GM04503 (cell line): ENCODE measurements around the gene PRPS1L1.

Experiments
- DNase-seq: peaks from one replicate; pipeline ENCODE4 v3.0.0-alpha.2; 2012; ENCODE audit warnings: low read depth

PRPS1L1 gene

DNA sequence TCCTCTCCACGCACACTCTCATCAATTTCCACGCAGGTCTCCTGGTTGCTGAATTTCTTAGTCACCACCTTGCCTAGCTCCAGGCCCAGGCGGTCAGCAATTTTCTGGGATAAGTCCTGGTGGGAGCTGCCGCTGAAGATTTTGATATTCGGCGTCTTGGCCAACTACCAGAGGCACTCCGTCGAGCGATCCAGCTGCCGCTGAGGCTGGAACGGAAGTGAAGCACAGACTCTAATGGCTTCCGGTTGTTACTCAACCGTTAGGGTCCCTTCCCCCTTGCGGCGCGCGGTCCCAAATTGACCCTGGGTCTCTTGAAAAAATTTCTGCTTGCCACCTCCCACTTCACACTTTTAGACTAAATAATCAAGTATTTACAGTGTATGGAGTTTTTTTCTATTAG lies at the start of gene PRPS1L1:
Gene PRPS1L1, minus strand, starts transcription at position 219 of the 400 bp plus-strand sequence.
- no peak for DNase-seq

DNA sequence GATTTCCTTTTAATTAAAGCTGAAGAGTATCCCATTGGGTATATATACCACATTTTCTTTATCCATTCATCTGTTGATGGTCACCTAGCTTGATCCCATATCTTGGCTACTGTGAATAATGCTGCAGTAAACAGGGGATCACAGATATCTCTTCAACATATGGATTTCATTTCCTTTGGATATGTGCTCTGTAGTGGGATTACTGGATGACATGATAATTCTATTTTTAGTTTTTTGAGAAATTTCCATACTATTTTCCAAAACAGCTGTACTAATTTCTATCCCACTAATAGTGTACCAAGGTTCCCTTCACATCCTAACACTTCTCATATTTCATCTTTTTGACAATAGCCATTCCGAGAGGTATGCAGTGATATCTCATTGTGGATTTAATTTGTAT lies 48.8 kb upstream of the PRPS1L1 start:
- no peak for DNase-seq

DNA sequence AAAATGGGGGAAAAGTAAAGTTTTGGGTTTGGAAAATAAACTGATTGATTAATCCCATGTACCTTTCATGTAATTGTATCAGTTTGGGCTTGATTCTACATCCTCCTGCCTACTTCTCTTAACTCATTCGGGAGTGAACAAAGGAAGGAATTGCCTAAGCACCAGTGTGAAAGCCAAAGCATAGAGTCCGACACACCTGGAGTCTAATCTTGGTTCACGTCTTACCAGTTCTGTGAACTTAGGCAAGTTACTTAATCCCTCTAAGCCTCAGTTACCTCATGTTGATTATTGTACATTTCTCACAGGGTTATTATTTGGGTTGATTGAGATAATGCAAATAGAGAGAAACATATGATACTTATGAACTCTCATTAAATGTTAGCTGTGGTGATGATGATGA lies 41.1 kb upstream of the PRPS1L1 start:
- DNase-seq, result no peak

DNA sequence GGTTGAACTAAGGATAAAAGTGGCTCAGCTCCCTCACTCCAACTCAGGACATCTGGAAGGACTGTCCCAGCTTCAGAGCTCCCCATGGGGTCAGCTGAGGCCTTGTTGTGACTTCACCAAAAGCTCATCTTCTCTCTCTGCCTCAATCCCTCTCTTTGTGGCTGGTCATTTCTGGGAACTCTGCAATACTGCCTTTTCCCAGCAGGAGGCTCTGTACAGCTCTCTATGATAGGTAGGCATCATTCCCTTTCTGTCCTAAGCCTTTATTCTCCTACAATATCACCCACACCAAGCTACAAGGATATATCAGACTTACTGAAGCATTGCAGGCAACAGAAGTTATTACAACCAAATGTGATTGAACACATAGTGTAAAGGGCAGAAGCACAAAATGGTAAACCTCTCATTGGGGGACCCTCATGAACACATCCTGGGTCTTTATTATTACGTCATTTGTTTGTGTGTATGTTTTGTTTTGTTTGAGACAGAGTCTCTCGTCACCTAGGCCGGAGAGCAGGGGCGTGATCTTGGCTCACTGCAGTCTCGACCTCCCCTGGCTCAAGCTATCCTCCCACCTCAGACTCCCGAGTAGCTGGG lies 36.7 kb upstream of the PRPS1L1 start:
- DNase-seq, result no peak

DNA sequence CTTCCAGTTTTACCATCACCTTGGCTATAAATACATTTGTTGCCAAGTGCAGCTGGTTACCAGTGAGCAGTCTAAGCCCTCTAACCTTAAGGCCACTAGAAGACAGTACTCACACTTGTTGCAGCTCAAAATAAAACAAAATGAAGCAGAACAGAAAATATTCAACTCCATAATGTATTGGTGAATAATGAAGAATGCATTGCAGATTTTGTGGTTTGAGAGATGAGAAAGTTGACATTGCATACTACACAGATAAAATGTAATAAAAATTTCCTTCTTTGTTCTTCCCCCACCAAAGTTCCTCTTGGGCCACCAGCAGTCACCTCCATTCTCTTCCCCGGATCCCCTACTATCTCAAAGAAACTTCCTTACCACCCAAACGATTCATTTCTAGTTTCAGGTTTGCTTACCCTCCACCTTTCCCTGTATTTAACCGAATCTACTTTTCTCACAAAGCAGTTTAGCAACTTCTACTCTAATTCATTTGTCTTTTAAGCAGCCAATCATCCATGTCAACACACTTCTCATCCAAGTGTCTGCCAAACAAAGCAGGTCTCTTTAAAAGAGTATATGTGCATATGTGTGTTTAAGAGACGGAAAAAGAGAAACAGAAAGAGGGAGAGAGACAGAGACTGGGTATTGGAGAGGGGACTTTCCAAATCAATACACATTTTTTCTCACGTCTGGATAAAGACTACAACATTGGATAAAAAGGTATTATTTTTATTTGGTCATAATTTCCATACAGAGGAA lies 35.7 kb upstream of the PRPS1L1 start:
- DNase-seq, result no peak

DNA sequence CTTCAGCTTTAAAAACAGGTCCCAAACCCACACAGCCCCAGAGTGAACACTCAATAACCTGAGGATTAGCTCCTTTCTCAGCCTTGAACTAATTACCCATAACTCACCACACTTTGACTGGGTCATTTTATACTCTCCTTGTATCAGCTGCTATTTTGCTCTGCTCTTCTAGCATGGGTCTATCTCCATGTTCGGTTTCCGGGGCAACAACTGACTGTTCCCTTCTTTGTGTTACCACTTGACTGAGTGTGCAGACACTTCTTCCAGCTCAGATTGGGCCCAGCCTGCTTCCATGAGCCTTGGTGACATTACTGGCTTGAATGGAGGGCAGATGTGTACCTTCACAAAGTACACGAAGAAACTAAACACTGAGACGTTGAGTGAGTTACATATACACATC lies 31.5 kb upstream of the PRPS1L1 start:
- no peak for DNase-seq

DNA sequence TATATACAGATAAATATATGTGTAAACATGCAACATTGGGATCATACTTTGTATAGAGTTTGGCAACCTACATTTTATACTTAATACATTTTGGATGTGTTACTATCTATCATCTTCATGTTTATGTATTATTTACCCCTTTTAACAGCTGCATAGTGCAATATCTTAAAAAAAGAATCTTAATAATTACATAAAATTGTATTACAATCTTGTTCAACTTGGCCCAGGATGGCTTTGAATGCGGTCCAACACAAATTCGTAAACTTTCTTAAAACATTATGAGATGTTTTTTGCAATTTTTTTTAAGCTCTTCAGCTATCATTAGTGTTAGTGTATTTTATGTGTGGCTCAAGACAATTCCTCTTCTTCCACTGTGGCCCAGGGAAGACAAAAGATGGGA lies 26.3 kb upstream of the PRPS1L1 start:
- no peak for DNase-seq

DNA sequence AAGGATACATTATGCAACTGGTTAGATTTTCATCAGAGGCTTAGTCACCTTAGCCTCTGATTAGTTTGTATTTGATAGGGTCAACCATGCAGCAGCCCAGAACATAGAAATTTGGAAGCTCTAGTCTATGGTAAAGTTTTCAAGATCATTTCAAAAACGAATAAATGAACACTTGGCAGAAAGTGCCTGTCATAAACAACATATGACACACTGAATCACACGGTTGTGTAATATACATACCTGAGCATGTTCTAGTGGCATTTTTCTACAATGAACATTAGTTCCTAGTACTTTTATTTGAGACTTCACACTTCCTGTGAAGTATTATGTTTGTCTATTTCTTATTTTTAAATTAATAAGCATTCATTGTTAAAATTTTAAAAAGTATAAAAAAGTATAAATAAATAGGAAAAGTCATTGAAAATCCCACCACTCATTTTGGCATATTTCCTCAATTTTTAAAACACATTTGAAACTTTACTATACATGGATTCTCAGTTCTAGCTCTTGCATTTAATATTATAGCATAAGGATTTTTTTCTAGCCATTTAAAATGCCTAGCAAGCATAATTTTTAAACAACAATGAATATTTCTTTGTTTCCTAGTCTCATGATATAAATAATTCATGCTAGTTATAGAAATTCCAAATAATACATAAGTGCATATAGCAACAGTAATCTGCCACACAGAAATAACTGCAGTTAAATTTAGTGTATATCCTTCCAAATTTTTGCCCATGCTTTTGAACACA lies 25.7 kb upstream of the PRPS1L1 start:
- no peak for DNase-seq

DNA sequence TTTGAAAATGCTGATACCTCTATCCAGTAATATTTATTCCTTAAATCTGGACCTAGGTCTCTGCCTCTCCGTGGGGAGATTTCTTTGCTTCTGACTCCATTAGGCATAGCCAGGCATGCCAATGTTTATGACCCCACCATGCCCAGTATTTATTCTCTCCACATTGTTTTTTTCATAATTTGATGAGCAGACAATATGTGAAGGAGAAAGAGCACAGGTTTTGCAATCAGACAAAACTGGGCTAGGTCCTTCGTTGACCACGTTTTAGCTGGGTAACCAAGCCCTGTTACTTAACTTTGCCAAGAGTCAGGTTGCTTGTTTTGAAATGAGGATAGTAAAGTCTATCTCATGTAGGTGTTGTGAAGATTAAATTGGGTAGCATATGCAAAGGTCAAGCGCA lies 21.6 kb upstream of the PRPS1L1 start:
- no peak for DNase-seq

DNA sequence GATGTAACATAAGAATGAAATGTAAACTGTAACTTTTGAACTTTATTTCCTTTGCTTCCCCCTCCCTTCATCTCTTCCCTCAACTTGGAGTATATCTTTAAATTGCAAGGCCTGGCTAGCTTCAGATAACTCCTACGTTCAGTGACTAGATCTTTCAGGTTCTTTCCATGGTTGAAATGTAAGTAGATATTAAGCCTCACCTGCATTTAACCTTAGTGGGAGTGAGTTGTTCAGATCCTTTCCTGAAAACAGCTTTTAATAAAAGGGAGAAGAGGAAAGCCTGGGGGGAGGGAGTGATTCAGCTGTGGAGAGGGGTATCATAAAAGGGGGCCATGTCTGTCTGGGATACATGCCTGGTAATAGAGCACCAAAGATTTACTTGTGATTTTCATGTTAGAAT lies 19.0 kb upstream of the PRPS1L1 start:
- no peak for DNase-seq

DNA sequence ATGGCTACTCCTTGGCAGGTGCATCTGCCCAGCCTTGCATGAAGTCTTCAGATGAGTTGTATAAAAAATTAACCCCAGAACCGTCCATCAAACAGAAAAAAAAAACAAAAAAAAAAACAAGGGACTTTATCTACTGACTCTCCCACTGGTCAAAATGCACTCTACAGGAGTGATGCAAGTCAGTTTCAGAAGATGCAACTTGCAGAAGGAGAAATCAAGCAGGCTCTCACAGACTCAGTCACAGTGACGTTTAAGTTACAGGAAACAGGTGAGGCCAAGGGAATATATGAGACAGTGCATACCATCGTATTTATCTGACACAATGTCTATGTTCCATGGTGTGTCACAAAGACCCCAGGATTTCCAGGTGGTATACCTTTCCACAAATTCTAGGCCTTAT lies 17.5 kb upstream of the PRPS1L1 start:
- no peak for DNase-seq

DNA sequence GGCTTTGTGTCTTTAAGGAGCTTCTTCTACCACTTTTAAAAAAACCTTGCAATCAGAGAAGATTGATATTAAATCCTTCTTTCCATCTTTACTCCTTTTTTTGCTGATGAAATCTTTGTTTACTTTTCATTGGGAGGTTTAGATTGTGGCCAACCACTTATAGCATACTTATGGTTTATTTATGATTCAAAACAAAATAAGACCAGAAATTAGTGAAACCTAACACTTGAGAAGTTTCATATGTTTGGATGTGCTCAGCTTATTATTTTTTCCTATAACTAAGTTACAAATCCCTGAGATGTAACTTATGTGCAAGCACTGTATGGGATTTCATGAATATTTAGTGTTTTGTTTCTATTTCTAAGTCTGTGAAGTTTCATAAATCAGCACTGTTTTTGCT lies 13.5 kb upstream of the PRPS1L1 start:
- no peak for DNase-seq

DNA sequence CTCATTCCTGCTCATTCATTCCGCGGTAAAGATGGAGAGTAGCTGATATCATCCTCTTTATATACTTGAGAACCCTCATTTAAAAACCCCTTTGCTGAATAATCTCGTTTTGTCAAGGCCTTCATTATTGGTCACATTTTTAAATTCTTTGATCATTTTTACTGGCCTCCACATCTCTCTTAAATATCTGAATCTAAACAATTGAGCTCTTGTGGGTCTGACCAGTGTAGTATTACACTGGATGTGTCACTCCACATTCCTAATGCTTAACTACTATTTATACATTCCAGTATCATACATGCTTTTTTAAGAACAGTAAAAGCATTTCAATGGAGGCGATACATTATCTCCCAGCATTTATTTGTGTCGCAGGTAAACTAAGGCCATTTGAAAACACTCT lies 12.6 kb upstream of the PRPS1L1 start:
- no peak for DNase-seq

DNA sequence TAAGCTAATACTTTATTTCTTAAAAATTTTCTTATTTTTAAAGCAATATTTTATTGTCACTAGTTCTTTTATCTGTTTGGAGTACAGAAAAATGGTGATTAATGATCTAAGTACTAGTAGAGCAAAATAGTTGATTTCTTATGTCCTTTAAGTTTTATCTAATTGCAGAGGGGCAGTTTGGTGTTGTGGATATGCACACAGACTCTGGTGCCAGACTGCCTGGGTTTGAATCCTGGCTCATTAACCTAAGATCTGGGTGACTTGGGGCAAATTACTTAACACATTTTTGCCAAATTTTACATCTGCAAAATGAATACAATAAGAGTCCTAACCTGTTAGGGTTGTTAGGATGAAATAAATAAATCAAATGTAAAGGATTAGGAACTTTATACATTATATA lies 10.7 kb upstream of the PRPS1L1 start:
- no peak for DNase-seq

DNA sequence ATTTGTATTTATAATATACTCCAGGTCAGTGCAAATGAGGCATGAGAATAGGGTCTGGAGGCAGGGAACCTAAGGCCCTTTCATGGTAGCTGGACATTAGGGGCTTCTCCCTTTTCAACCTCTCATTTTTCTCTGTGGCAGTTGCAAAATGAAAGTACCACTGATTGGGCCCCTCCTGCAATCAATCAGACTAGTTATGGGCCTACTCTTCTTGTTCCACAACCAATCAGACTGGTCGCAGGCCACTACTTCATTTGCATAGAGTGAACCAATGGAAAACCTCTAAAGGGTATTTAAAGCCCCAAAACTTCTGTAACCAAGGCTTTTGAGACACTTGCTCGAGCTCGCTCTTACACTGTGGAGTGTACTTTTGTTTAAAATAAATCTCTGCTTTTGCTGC lies 10.0 kb upstream of the PRPS1L1 start:
- DNase-seq, result no peak

DNA sequence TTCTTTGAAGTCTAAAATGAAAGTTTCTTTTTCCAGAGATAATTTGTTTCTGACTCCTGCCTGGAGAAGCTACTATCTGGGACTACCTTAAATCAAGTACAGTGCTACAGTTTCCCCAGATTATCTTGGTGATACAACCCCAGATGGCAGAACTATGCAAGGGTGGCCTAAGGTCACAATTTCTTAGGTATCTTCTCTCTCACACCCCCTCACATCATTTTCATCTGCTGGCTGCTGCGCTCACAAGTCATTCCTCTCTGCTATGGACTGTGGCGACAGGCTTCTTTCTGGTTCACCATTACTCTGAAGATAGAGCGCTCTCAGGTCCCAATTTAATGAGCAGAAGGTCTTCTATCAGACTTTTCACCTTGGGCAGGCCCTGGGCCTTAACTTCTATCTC lies 9.1 kb upstream of the PRPS1L1 start:
- no peak for DNase-seq

DNA sequence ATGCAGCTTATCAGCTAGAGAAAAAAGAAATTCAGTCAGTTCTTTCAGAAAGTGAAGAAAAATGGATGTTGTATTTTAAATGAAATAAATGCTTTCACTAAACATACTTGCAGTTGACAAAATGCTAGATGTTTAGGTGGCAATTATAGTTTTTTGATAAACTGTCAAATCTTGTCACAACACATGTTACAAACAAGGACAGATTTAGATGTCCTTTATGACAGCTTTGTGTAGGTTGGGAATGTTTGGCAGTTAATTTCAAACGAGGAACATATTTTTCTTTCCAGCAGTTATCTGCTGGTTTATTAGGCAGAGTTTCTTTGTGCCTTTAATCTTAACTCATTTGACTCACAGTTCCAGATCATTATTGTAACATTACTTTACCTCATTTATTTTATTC lies 3.1 kb upstream of the PRPS1L1 start:
- DNase-seq, result no peak

DNA sequence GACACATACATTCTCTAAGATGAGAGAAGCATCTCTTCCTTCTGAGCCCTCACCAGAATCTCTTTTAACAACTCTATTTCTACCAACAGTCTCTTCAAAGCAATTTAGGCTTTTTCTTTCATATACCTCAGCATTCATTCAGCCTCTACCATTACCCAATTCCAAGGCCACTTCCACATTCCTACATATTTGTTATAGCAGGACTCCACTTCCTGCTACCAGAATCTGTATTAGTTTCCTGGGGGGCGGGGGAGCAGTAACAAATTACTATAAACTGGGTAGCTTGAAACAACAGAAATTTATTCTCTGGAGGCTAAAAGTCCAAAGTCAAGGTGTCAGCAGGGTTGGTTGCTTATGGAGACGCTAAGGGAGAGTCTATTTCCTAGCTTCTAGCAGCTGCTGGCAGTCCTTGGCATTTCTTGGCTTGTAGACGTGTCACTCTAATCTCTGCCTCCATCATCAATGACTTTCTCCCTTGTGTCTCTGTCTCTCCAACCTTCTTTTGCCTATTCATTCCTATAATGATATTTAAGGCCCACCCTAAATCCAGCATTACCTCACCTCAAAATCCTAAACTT lies 7.4 kb downstream of the PRPS1L1 start:
- DNase-seq, result no peak

DNA sequence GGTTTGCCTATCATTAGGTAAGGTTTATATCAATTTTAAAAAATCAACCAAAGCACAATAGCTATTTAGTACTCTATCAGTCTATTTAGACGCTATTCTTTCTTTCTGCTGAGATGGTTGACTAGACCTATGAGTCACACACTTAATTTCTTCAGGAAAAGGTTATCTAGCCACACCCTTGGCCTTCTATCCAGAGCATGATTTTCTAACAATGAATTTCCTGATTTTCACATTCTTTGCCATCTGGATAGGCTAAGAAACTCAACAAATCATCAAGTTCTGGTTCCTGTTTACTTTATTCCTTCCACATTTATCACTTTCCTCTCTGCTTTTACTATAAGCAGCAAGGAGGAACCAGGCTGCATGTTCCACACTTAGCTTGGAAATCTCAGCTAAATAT lies 8.1 kb downstream of the PRPS1L1 start:
- peak; percentile 36 for DNase-seq

DNA sequence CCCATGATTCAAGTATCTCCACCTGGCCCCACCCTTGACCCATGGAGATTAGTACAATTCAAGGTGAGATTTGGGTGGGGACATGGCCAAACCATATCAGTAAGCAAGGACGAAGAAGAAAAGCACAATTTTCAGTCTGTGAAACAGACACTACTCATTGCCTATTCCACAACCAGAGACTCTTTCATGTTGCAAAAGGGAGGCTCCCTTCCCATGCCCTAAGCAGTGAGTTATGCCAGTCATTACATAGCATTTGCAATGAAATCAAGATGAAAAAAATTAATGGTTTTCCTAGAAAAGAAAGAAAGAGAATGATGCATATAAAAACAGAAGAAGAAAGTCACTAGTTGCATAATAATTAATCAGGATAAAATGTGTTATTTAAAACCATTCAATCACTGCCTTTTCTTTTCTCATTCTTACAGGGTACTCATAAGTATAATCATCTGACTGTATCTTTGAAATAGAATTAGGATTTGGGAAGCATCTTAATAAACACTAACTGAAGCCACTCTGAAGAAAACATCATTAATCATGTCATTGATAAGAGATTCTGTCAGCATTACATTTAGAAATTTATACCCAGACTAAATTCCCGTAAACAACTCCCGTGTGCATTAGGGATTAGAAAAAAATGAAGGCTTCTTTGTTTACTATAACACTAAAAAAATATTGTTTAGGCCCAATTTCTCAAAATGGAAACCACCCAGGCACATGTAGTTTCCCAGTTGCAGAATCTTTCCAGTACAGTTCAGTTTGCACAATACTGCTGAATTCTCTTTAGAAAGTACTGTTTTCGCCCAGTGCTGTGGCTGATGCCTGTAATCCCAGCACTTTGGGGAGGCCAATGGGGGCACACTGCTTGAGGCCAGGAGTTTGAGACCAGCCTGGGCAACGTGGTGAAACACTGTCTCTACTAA lies 9.1 kb downstream of the PRPS1L1 start:
- no peak for DNase-seq

DNA sequence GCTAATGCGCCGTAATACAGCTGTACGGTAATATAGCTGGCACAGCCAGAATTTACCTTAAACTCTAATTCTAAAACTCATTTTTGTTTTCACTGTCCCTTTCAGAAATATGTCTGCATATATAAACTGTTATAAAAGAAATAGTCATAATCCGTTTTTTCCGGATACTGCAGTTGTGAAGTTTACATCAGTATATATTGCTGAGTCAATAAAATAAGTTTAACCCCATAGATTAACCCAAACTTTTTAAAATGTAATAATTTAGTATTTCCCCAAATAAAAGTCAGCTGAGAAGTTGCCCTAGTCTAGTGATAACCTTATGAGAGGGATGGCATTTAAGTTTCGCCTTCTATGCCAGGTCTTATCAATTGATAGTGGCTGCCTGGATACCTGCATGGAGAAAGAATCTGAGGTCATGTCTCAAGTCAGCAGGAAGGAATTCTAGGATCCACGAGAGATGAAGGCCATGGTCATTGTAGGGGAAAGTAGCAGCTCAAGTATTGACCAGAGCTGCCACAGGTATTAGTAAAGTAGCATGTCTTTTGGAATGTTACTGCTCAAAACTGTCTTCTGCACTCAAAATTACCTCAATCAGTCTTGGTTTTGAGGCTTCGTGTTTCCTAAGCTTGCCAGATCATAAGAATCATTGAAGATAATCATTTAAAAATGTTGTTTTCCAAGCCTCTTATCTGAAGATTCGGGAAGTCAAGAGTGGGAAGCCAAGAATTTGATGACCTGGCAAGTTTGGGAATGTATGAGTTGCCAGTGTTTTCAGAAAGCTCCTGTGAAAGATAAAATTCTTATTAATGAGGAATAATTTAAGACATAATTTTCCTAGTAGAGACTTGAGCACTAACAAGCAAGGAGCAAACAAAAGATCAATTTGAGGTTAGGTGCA lies 10.8 kb downstream of the PRPS1L1 start:
- no peak for DNase-seq
